Thyroid gland (tissue), 4 donors: ENCODE measurements around the gene FLRT3.

ENCODE experiments used
- POLR2A ChIP-seq, 2 donors: fragments of 450-650 bp; IDR thresholded peaks; one replicate each; pipeline ENCODE4 v1.6.1; 2017; ENCODE audit warnings: antibody characterized with exemption in 2 of 2, mild to moderate bottlenecking in 2 of 2, moderate library complexity in 1 of 2
- TF ChIP-seq, protein P1 (sequence below), 6 experiments: fragments of 200-600 bp in 3 of 6; fragments of 450-650 bp in 3 of 6; sonication (generic) in 3 of 6; IDR thresholded peaks; one replicate each; pipeline ENCODE4 v1.5.1; 2016 to 2019; ENCODE audit warnings: antibody characterized with exemption in 6 of 6, mild to moderate bottlenecking in 2 of 6, inconsistent platforms in 1 of 6, moderate library complexity in 1 of 6

GRCh38 chr20:14343491-14344065, 6.2 kb upstream of the FLRT3 start:
- TF ChIP-seq, protein P1, sequence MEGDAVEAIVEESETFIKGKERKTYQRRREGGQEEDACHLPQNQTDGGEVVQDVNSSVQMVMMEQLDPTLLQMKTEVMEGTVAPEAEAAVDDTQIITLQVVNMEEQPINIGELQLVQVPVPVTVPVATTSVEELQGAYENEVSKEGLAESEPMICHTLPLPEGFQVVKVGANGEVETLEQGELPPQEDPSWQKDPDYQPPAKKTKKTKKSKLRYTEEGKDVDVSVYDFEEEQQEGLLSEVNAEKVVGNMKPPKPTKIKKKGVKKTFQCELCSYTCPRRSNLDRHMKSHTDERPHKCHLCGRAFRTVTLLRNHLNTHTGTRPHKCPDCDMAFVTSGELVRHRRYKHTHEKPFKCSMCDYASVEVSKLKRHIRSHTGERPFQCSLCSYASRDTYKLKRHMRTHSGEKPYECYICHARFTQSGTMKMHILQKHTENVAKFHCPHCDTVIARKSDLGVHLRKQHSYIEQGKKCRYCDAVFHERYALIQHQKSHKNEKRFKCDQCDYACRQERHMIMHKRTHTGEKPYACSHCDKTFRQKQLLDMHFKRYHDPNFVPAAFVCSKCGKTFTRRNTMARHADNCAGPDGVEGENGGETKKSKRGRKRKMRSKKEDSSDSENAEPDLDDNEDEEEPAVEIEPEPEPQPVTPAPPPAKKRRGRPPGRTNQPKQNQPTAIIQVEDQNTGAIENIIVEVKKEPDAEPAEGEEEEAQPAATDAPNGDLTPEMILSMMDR (IDR thresholded peaks at IDR 0.05) = no peak
- TF ChIP-seq POLR2A (IDR thresholded peaks at IDR 0.05) = no peak
